GM12875 (cell line): ENCODE data around the gene IL36A.

ENCODE experiments used
- H3K4me3 ChIP-seq: one replicate; pipeline ENCODE4 v1.5.1; 2011; ENCODE audit warnings: low read depth, low read length, control low read depth
- TF ChIP-seq, protein P1 (sequence below): IDR thresholded peaks from 2 replicates; pipeline ENCODE4 v1.5.1; 2011; ENCODE audit warnings: low read depth, mild to moderate bottlenecking, control low read depth, inconsistent platforms, low read length, moderate library complexity, borderline replicate concordance; ENCODE audit not compliant: insufficient read depth

IL36A gene

GRCh38 chr2:113027691-113028090 lies 22.4 kb downstream of the IL36A start:
- H3K4me3 ChIP-seq, result no peak overlapping the region
- TF ChIP-seq, protein P1, sequence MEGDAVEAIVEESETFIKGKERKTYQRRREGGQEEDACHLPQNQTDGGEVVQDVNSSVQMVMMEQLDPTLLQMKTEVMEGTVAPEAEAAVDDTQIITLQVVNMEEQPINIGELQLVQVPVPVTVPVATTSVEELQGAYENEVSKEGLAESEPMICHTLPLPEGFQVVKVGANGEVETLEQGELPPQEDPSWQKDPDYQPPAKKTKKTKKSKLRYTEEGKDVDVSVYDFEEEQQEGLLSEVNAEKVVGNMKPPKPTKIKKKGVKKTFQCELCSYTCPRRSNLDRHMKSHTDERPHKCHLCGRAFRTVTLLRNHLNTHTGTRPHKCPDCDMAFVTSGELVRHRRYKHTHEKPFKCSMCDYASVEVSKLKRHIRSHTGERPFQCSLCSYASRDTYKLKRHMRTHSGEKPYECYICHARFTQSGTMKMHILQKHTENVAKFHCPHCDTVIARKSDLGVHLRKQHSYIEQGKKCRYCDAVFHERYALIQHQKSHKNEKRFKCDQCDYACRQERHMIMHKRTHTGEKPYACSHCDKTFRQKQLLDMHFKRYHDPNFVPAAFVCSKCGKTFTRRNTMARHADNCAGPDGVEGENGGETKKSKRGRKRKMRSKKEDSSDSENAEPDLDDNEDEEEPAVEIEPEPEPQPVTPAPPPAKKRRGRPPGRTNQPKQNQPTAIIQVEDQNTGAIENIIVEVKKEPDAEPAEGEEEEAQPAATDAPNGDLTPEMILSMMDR, result no peak

- H3K4me3 ChIP-seq, result no peak overlapping the region
- TF ChIP-seq, protein P1, result no peak
These were observed 22.9 kb downstream of the IL36A start for GRCh38 chr2:113028112-113028511.

- no peak overlapping the region for H3K4me3 ChIP-seq
- TF ChIP-seq, protein P1, result no peak
These were observed 27.5 kb downstream of the IL36A start for GRCh38 chr2:113032737-113033136.

- no peak overlapping the region for H3K4me3 ChIP-seq
- TF ChIP-seq, protein P1, result no peak
These were observed 28.8 kb downstream of the IL36A start for GRCh38 chr2:113034016-113034415.

DNA sequence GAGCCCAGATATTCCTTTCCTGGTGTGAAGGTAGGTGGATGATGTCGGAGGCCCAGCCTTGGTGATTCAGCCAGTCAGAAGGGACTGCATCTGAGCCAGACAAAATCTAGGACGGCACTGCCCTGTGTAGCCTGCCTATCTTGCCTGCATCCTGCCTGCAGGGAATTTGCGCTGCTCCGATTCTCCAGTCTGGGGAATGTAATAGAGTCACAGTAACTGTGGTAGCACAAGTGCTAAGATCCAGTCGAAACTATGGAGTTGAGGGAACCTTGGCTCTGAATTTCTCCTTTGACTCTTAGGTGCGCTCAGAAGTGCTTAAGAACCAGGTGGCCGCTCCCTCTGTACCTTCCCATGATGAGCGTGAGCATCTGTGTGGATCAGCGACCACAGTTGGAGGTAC lies 31.5 kb downstream of the IL36A start:
- no peak overlapping the region for H3K4me3 ChIP-seq
- TF ChIP-seq, protein P1, result no peak

GRCh38 chr2:113038291-113038690 lies 33.0 kb downstream of the IL36A start:
- H3K4me3 ChIP-seq, result no peak overlapping the region
- TF ChIP-seq, protein P1, result no peak

- no peak overlapping the region for H3K4me3 ChIP-seq
- TF ChIP-seq, protein P1, result no peak
These were observed 33.9 kb downstream of the IL36A start for GRCh38 chr2:113039158-113039557.
